Liver (tissue), 9 donors: ENCODE measurements around the gene RERE. TPM values are rescaled to one million over a fixed set of nuclear protein-coding genes. Genes with fewer than 3 reads are reported as not detected.

Source experiments
- DNase-seq: peaks from one replicate; pipeline ENCODE4 v3.0.0-alpha.2; 2017; ENCODE audit warnings: low spot score
- H3K27ac ChIP-seq, 2 donors: one replicate each; pipeline ENCODE4 v1.7.0; 2013; ENCODE audit warnings: inconsistent platforms in 2 of 2, low read length in 2 of 2, control low read depth in 1 of 2, low read depth in 1 of 2, mild to moderate bottlenecking in 1 of 2
- H3K27me3 ChIP-seq, 4 donors: one replicate each; pipeline versions ENCODE4 v1.6.1 to v1.7.0; 2013; ENCODE audit warnings: low read length in 3 of 4, inconsistent platforms in 1 of 4, mild to moderate bottlenecking in 1 of 4, moderate library complexity in 1 of 4; ENCODE audit not compliant: control insufficient read depth in 4 of 4, insufficient read depth in 4 of 4
- H3K36me3 ChIP-seq, 4 donors: one replicate each; pipeline versions ENCODE4 v1.6.1 to v1.7.0; 2013; ENCODE audit warnings: low read length in 3 of 4, mild to moderate bottlenecking in 3 of 4, low read depth in 1 of 4, moderate library complexity in 1 of 4; ENCODE audit not compliant: control insufficient read depth in 4 of 4, insufficient read depth in 3 of 4
- H3K4me1 ChIP-seq, 4 donors: one replicate each; pipeline versions ENCODE4 v1.6.1 to v1.7.0; 2013; ENCODE audit warnings: low read length in 3 of 4, mild to moderate bottlenecking in 3 of 4, moderate library complexity in 1 of 4; ENCODE audit not compliant: control insufficient read depth in 4 of 4, insufficient read depth in 4 of 4
- H3K4me3 ChIP-seq, 3 donors: one replicate each; pipeline versions ENCODE4 v1.6.1 to v1.7.0; 2013; ENCODE audit warnings: low read length in 3 of 3, control low read depth in 1 of 3, low read depth in 1 of 3, mild to moderate bottlenecking in 1 of 3
- H3K9ac ChIP-seq, 2 donors: one replicate each; pipeline ENCODE4 v1.7.0; 2013; ENCODE audit warnings: low read length in 2 of 2, mild to moderate bottlenecking in 2 of 2, moderate library complexity in 2 of 2, control low read depth in 1 of 2, low read depth in 1 of 2
- H3K9me3 ChIP-seq, 4 donors: one replicate each; pipeline versions ENCODE4 v1.6.1 to v1.7.0; 2013; ENCODE audit warnings: low read length in 3 of 4; ENCODE audit not compliant: control insufficient read depth in 4 of 4
- ATF3 ChIP-seq: IDR thresholded peaks from 2 replicates; pipeline ENCODE4 v1.6.1; 2016; ENCODE audit warnings: antibody characterized with exemption
- EGR1 ChIP-seq, 2 donors: IDR thresholded peaks; 2 replicates each; pipeline ENCODE4 v1.6.1; 2016 to 2018; ENCODE audit warnings: antibody characterized with exemption in 2 of 2, low read depth in 2 of 2
- FOXA1 ChIP-seq: IDR thresholded peaks from 2 replicates; pipeline ENCODE4 v1.6.1; 2016; ENCODE audit warnings: antibody characterized with exemption
- FOXA2 ChIP-seq: IDR thresholded peaks from 2 replicates; pipeline ENCODE4 v1.6.1; 2016; ENCODE audit warnings: antibody characterized with exemption
- GABPA ChIP-seq, 2 donors: IDR thresholded peaks in 1 of 2; conservative IDR thresholded peaks in 1 of 2; 2 replicates each; pipeline ENCODE4 v1.6.1; 2016; ENCODE audit warnings: antibody characterized with exemption in 2 of 2, mild to moderate bottlenecking in 1 of 2, moderate library complexity in 1 of 2
- HNF4A ChIP-seq, 2 donors: conservative IDR thresholded peaks; 2 replicates each; pipeline ENCODE4 v1.6.1; 2016; ENCODE audit warnings: antibody characterized with exemption in 2 of 2, mild to moderate bottlenecking in 2 of 2
- HNF4G ChIP-seq: IDR thresholded peaks from 2 replicates; pipeline ENCODE4 v1.6.1; 2016; ENCODE audit warnings: antibody characterized with exemption
- JUND ChIP-seq, 2 donors: IDR thresholded peaks; 2 replicates each; pipeline ENCODE4 v1.6.1; 2016; ENCODE audit warnings: antibody characterized with exemption in 2 of 2
- NR2F2 ChIP-seq: IDR thresholded peaks from 2 replicates; pipeline ENCODE4 v1.6.1; 2016; ENCODE audit warnings: antibody characterized with exemption
- RAD21 ChIP-seq, 2 donors: IDR thresholded peaks; 2 replicates each; pipeline ENCODE4 v1.6.1; 2016; ENCODE audit warnings: antibody characterized with exemption in 2 of 2, mild to moderate bottlenecking in 2 of 2
- RXRA ChIP-seq, 2 donors: IDR thresholded peaks; 2 replicates each; pipeline ENCODE4 v1.6.1; 2017 to 2018; ENCODE audit warnings: antibody characterized with exemption in 2 of 2, mild to moderate bottlenecking in 1 of 2
- SP1 ChIP-seq: IDR thresholded peaks from 2 replicates; pipeline ENCODE4 v1.6.1; 2018; ENCODE audit warnings: antibody characterized with exemption, mild to moderate bottlenecking
- TAF1 ChIP-seq: conservative IDR thresholded peaks from 2 replicates; pipeline ENCODE4 v1.6.1; 2016; ENCODE audit warnings: antibody characterized with exemption, mild to moderate bottlenecking
- ZBTB33 ChIP-seq: IDR thresholded peaks from 2 replicates; pipeline ENCODE4 v1.6.1; 2016; ENCODE audit warnings: antibody characterized with exemption
- WGBS: extraction: QIAGEN DNeasy Blood & Tissue Kit; methylation state at CpG from one replicate; pipeline ENCODE4 v1.1.7; 2013; 5-methylcytosine and 5-hydroxymethylcytosine counted together
- polyA plus RNA-seq, 2 donors: library from polyadenylated mRNA; stranded (reverse) in 1 of 2; unstranded in 1 of 2; fragments of 200-250 nt in 1 of 2; fragments of >200 nt in 1 of 2; fragmentation: Nextera tagmentation in 1 of 2; extraction: Ambion mirVana in 1 of 2; gene quantifications; one replicate each; pipeline versions ENCODE4 v1.2.1 to v1.2.3, GENCODE V29; 2013 to 2015
- total RNA-seq, 2 donors: library from RNA; depleted of rRNA; stranded (reverse); fragments of >200 nt; gene quantifications; one replicate each; pipeline ENCODE4 v1.2.3, GENCODE V29; 2014
- TF ChIP-seq, protein P1 (sequence below): fragments of 150-350 bp; IDR thresholded peaks from 2 replicates; pipeline ENCODE4 v1.5.1; 2017; ENCODE audit warnings: improper control_type of control experiment, low read depth, low read length; ENCODE audit not compliant: missing input control
- TF ChIP-seq, protein P2 (sequence below): IDR thresholded peaks from 2 replicates; pipeline ENCODE4 v1.6.1; 2016; ENCODE audit warnings: antibody characterized with exemption
- donor health status: healthy.
- donor health status: healthy.
- donor health status: healthy.
- donor health status: healthy.
- donor health status: healthy.

The RERE gene
- total and polyA plus RNA-seq, 4 donors: 9.8 to 49.1 (median 24.8) TPM

GRCh38 chr1:8434101-8434500, 383.3 kb downstream of the RERE start:
- Histone ChIP-seq H3K9me3 (no peaks in the 10 kb centered on the region), H3K27ac (no peak overlapping the region), H3K9ac (no peak overlapping the region), H3K36me3 (no peaks in the 10 kb centered on the region), H3K4me3 (no peak overlapping the region), H3K27me3 (no peaks in the 10 kb centered on the region), H3K4me1 (no peaks in the 10 kb centered on the region)
- 94% methylated on average over 4 of the region's 4 CpGs for WGBS
- no peak for TF ChIP-seq RXRA (IDR thresholded peaks at IDR 0.05)
- TF ChIP-seq EGR1 (IDR thresholded peaks at IDR 0.05; ENCODE audit: low read depth in 2 of 2): no peak
- no peak for TF ChIP-seq GABPA (IDR thresholded peaks at IDR 0.05 in 1 of 2, conservative IDR thresholded peaks at IDR 0.05 in 1 of 2)
- TF ChIP-seq, protein P1, sequence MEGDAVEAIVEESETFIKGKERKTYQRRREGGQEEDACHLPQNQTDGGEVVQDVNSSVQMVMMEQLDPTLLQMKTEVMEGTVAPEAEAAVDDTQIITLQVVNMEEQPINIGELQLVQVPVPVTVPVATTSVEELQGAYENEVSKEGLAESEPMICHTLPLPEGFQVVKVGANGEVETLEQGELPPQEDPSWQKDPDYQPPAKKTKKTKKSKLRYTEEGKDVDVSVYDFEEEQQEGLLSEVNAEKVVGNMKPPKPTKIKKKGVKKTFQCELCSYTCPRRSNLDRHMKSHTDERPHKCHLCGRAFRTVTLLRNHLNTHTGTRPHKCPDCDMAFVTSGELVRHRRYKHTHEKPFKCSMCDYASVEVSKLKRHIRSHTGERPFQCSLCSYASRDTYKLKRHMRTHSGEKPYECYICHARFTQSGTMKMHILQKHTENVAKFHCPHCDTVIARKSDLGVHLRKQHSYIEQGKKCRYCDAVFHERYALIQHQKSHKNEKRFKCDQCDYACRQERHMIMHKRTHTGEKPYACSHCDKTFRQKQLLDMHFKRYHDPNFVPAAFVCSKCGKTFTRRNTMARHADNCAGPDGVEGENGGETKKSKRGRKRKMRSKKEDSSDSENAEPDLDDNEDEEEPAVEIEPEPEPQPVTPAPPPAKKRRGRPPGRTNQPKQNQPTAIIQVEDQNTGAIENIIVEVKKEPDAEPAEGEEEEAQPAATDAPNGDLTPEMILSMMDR: no peak
- TF ChIP-seq NR2F2: no peak
- TF ChIP-seq HNF4G: no peak
- no peak for TF ChIP-seq RAD21 (IDR thresholded peaks at IDR 0.05)
- no peak for TF ChIP-seq HNF4A (conservative IDR thresholded peaks at IDR 0.05)
- no peak for TF ChIP-seq FOXA2
- TF ChIP-seq JUND (IDR thresholded peaks at IDR 0.05): no peak
- TF ChIP-seq ZBTB33: no peak
- no peak for TF ChIP-seq FOXA1
- no peak for DNase-seq

DNA sequence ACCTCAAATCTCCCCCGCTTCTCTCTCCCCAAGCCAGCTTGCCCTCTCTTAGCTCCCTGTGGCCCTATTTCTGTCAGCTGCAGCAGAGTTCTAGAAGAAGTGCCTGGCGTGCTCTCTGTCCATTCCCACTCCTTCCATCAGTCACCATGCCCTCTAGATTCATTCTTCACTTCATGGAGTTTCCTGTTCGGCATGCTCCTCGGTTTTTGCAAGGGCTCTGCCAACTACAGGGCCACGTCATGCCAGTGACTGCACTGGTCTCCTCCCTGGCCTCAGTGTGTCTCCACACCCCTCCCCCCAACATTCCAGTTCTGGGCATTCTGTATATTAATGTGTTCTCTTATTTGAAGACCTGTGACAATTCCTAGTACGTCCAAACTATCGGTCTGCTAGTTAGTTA, 385.7 kb downstream of the RERE start:
- TF ChIP-seq GABPA (IDR thresholded peaks at IDR 0.05 in 1 of 2, conservative IDR thresholded peaks at IDR 0.05 in 1 of 2) (no peak), TAF1 (no peak), ATF3 (no peak), SP1 (no peak), JUND (IDR thresholded peaks at IDR 0.05) (no peak), ZBTB33 (no peak)
- TF ChIP-seq, protein P2, sequence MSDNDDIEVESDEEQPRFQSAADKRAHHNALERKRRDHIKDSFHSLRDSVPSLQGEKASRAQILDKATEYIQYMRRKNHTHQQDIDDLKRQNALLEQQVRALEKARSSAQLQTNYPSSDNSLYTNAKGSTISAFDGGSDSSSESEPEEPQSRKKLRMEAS: no peak
- DNase-seq: no peak
- H3K4me3 ChIP-seq: no peak overlapping the region
- no peaks in the 10 kb centered on the region for H3K4me1 ChIP-seq
- no peak overlapping the region for H3K27ac ChIP-seq
- no peaks in the 10 kb centered on the region for H3K9me3 ChIP-seq
- no peaks in the 10 kb centered on the region for H3K36me3 ChIP-seq
- no peaks in the 10 kb centered on the region for H3K27me3 ChIP-seq
- H3K9ac ChIP-seq: no peak overlapping the region
- WGBS: 95% methylated on average over 7 of the region's 7 CpGs
